Measurements from ENCODE around the gene SSC4D. TPM values are rescaled to one million over a fixed set of nuclear protein-coding genes. Genes with fewer than 3 reads are reported as not detected.
"Not testable (repeated sequence)": the region's sequence is repeated elsewhere in the genome, so short reads cannot be mapped to it uniquely, and the experiment has no call there.

The SSC4D gene
- total RNA-seq, 4 donors from 2014 or later: 2.1 to 14.6 (median 3.4) TPM

DNA sequence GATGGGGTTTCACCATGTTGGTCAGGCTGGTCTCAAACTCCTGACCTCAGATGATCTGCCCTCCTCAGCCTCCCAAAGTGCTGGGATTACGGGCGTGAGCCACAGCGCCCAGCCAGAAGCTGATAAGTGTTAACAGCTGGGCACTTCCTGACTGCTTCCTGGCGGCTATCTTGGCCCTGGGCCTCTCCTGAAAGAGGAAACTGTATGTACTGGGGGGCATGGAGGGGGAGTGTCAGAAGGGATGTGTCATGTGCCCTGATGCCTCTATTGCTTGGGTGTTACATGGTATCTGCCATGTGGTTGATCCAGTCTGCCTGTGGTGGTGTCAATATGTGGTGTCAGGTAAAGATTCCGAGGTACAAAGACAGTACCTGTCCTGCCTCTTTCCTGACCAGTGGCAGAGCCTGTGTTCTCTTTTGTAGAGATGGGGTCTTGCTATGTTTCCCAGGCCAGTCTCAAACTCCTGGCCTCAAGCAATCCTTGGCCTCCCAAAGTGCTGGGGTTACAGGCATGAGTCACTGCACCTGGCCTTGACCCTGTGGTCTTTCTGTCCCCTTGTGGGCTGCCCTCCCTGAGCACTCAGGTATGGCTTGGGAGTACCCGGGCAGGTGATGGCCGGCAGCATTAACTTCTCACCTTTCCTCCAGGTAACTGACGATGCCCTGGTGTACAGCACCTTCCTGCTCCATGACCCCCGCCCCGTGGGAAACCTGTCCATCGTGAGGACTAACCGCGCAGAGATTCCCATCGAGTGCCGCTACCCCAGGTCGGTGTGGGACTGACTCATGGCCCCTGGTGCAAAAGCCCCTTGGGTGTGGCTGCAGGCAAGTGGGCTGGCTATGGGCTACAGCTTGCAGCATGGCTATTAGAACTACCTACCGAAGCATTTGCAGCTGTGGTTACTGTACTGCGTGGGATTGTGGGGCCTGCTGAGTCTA is 19.6 kb upstream of the SSC4D start:
- DNase-seq (ENCODE audit: low spot score) (no peak), ATAC-seq (ENCODE audit: low FRiP score) (no peak)
- TF ChIP-seq, protein P1, sequence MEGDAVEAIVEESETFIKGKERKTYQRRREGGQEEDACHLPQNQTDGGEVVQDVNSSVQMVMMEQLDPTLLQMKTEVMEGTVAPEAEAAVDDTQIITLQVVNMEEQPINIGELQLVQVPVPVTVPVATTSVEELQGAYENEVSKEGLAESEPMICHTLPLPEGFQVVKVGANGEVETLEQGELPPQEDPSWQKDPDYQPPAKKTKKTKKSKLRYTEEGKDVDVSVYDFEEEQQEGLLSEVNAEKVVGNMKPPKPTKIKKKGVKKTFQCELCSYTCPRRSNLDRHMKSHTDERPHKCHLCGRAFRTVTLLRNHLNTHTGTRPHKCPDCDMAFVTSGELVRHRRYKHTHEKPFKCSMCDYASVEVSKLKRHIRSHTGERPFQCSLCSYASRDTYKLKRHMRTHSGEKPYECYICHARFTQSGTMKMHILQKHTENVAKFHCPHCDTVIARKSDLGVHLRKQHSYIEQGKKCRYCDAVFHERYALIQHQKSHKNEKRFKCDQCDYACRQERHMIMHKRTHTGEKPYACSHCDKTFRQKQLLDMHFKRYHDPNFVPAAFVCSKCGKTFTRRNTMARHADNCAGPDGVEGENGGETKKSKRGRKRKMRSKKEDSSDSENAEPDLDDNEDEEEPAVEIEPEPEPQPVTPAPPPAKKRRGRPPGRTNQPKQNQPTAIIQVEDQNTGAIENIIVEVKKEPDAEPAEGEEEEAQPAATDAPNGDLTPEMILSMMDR (IDR thresholded peaks at IDR 0.05): no peak

DNA sequence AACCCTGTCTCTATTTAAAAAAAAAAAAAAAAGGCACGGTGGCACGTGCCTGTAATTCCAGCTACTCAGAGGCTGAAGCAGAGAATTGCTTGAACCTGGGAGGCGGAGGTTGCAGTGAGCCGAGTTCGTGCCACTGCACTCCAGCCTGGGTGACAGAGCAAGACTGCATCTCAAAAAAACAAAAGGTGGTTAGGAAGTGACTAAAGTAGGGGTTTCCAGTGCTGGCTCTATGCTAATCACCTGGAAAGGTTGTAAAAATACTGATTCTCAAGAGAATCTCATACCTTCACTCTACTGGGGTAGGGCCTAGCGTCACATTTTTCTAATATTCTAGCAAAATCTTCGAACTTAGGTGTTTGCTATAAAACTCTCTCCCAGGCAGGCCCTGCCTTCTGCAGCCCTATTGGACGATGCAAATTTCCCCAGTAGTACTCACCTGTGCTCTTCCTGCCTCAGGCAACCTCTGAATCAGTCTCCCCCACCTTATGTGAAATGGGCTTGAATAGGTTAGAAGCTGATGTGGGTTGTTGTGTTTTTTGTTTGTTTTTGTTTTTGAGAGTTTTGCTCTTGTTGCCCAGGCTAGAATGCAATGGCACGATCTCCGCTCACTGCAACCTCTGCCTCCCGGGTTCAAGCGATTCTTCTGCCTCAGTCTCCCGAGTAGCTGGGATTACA is 18.8 kb upstream of the SSC4D start:
- TF ChIP-seq, protein P1 (IDR thresholded peaks at IDR 0.05): no peak
- no peak for DNase-seq (ENCODE audit: low spot score)
- no peak for ATAC-seq (ENCODE audit: low FRiP score)

DNA sequence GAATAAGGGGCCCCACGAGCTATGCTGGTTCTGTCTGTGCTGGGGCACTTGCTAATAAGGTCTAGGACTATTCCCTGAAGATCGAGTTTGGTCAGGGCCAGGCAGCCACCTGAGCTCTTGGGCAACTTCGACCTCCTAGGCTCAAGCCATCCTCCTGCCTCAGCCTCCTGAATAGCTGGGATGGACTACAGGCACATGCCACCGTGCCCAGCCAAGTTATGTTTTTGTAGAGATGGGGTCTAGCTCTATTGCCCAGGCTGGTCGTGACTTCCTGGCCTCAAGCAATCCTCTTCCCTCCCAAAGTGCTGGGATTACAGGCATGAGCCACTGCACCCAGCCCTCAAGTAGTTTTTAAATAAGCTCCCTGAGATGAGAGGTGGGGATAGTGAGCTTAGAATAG is 18.1 kb upstream of the SSC4D start:
- TF ChIP-seq, protein P1 (IDR thresholded peaks at IDR 0.05): no peak
- ATAC-seq (ENCODE audit: low FRiP score) (no peak), DNase-seq (ENCODE audit: low spot score) (no peak)

DNA sequence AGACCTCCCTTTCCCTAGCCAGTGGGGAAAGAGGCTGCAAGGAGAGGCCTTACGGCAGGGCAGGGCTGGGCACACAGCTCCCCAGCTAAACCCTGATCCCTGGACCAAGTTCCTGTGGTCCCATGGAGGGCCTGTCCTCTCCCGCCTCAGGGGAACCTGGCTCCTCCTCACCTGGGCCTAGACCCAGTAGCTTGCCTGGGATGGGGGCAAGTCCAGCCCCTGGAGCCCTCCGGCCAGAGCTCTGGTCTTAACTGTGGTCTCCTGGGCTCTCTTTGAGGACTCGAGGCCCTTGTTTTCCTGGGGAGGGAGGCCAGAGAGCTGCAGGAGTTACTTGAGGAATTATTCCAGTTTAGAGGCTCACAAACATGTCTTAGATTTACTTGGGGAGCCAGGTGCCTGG is 16.7 kb upstream of the SSC4D start:
- DNase-seq (ENCODE audit: low spot score): no peak
- no peak for ATAC-seq (ENCODE audit: low FRiP score)
- TF ChIP-seq, protein P1 (IDR thresholded peaks at IDR 0.05): no peak

DNA sequence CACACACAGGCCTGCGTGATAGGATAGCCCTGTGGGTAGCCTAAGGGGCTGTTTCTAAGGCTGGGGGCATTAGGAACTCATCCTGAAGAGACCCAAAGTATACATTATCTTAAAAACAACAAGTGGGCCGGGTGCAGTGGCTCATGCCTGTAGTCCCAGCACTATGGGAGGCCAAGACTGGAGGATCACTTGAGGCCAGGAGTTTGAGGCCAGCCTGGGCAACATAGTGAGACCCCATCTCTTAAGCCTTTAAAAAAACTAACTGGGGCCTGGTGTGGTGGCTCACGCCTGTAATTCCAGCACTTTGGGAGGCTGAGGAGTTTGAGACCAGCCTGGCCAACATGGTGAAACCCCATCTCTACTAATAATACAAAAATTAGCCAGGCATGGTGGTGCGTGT is 16.1 kb upstream of the SSC4D start:
- not testable (repeated sequence) for DNase-seq (ENCODE audit: low spot score); ATAC-seq (ENCODE audit: low FRiP score)

DNA sequence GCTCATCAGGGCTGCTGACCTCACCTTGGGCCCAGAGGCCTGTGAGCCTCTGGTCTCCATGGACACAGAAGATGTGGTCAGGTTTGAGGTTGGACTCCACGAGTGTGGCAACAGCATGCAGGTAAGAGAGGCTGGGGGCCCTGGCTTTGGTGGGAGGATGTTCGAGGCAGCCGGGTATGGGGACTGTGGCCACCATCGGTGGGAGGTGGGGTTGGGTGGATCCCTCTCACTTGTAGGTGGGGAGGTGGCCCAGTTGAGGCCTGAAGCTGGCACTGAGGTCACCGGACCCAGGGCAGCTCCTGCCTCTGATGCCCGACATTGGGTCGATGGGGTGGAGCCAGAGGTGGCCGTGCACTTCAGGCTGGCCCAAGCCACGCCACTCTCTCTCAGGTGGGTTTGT is 15.7 kb upstream of the SSC4D start:
- ATAC-seq (ENCODE audit: low FRiP score) (no peak), DNase-seq (ENCODE audit: low spot score) (no peak)
- TF ChIP-seq, protein P1 (IDR thresholded peaks at IDR 0.05): no peak

DNA sequence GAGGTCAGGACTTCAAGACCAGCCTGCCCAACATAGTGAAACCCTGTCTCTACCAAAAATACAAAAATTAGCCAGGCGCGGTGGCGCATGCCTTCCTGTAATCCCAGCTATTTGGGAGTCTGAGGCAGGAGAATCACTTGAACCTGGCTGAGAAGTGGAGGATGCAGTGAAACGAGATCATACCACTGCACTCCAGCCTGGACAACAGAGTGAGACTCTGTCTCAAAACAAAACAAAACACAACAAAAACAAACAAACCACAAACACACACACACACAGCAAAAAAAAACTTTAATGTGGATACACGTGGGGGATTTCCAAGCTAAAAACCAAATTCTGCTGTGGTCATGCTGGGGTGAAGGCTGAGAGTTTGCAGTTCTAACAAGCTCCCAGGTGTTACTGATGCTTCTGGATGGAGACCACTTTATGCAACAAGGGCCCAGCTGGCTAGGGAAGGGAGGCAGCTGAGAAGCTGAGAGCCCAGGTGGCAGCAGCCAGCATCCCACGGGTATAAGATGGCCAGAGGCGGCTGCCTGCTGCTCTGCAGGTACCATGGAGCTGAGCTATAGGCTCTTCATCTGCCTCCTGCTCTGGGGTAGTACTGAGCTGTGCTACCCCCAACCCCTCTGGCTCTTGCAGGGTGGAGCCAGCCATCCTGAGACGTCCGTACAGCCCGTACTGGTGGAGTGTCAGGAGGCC is 15.1 kb upstream of the SSC4D start, which contains the start of gene ZP3:
Gene ZP3, plus strand, starts transcription at position 538 of the 699 bp plus-strand sequence. Its CDS starts 15 bp downstream, at position 553.
- ATAC-seq (ENCODE audit: low FRiP score) (no peak), DNase-seq (ENCODE audit: low spot score) (no peak)
- TF ChIP-seq, protein P1 (IDR thresholded peaks at IDR 0.05): no peak
